Sigmoid colon (tissue), 4 donors: Measurements from ENCODE around the gene ADH1B.

ENCODE experiments used
- EP300 ChIP-seq, 4 donors: sonication (generic); formaldehyde crosslinking; IDR thresholded peaks; one replicate each; pipeline ENCODE4 v1.6.1; 2017; ENCODE audit warnings: antibody characterized with exemption in 4 of 4
- POLR2A ChIP-seq, 2 donors: fragments of 450-650 bp; IDR thresholded peaks; one replicate each; pipeline ENCODE4 v1.6.1; 2016; ENCODE audit warnings: antibody characterized with exemption in 2 of 2, mild to moderate bottlenecking in 2 of 2, moderate library complexity in 2 of 2
- POLR2AphosphoS5 ChIP-seq, 4 donors: sonication (generic); formaldehyde crosslinking; IDR thresholded peaks; one replicate each; pipeline ENCODE4 v1.6.1; 2017; ENCODE audit warnings: antibody characterized with exemption in 4 of 4
- TF ChIP-seq, protein P1 (sequence below), 4 experiments: fragments of 450-650 bp in 3 of 4; fragments of 200-600 bp in 1 of 4; IDR thresholded peaks; one replicate each; pipeline ENCODE4 v1.5.1; 2016 to 2019; ENCODE audit warnings: antibody characterized with exemption in 4 of 4, mild to moderate bottlenecking in 3 of 4, moderate library complexity in 2 of 4

DNA sequence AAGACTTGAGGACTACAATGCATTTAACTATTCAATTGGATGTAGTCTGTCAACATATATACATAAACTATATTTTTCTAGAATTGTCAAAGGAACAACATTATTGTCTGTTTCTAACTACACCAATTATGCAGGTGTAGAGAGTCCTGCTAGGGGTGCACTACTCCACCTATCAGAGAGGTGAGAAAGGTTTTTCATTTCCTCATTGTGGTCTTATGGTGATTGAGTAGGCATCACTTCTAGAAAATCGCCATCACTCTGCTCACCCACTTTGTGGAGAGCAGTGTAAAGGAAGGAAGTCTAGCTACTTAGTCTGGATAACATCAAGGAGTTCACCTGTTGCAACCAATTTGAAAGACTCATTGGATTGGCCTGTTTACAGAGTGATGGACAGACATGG, 35.8 kb upstream of the ADH1B start:
- TF ChIP-seq, protein P1, sequence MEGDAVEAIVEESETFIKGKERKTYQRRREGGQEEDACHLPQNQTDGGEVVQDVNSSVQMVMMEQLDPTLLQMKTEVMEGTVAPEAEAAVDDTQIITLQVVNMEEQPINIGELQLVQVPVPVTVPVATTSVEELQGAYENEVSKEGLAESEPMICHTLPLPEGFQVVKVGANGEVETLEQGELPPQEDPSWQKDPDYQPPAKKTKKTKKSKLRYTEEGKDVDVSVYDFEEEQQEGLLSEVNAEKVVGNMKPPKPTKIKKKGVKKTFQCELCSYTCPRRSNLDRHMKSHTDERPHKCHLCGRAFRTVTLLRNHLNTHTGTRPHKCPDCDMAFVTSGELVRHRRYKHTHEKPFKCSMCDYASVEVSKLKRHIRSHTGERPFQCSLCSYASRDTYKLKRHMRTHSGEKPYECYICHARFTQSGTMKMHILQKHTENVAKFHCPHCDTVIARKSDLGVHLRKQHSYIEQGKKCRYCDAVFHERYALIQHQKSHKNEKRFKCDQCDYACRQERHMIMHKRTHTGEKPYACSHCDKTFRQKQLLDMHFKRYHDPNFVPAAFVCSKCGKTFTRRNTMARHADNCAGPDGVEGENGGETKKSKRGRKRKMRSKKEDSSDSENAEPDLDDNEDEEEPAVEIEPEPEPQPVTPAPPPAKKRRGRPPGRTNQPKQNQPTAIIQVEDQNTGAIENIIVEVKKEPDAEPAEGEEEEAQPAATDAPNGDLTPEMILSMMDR (IDR thresholded peaks at IDR 0.05), result no peak
- no peak for TF ChIP-seq POLR2A (IDR thresholded peaks at IDR 0.05)
- no peak for TF ChIP-seq EP300 (IDR thresholded peaks at IDR 0.05)
- no peak for TF ChIP-seq POLR2AphosphoS5 (IDR thresholded peaks at IDR 0.05)
